ENCODE measurements around the gene DENND1A. TPM values are rescaled to one million over a fixed set of nuclear protein-coding genes. Genes with fewer than 3 reads are reported as not detected.

The DENND1A gene
- polyA plus RNA-seq, 3 donors, result 18.8 to 23.1 (median 20.9) TPM

DNA sequence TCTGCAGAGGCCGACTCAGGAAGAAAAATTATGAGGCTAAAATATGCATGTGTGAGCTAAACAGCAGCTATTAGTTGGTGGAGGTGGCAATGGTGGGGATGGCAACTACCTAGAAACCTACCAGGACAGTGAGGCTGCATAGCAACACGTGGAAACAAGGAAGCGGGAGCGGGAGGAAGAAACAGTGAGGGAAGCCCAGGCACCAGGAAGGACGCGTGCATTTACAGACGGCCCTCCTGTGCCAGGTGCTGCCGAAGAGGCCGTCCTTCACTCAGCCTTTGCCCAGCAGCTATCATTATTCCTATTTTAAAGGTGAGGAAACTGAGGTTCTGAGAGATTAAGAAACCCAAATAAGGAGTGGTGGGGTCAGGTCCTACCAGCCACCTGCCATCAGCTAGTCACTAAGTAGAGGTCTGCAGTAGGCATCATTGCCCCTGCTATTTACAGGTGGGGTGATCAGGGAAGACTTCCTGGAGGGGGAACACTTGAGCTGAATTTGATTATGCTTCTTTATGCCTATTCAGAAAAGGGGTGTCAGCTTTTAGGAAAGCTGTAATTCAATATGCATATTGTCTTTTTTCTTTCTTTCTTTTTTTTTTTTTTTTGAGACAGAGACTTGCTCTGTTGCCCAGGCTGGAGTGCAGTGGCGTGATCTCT, 448.6 kb downstream of the DENND1A start:
- DNase-seq (ENCODE audit: low read depth in 3 of 3, low spot score in 2 of 3), result no peak

DNA sequence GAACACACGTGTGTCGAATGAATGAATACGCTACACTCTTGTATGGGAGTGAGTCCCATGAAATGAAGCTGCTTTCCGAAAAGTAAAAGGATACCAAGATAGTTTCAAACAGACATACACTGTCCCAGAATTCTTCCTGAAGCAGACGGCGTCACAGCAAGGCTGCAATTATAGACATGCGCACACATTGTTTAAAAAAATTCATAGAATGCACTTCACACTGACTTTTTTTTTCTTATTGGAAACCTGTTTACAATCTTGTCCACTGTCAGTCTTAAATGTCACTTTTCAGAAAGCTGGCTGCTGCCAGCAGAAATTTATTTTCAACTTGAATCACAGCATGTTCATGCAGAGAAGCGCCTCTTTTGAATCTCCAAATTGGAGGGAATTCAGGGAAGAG, 449.1 kb downstream of the DENND1A start:
- no peak for DNase-seq (ENCODE audit: low read depth in 3 of 3, low spot score in 2 of 3)

DNA sequence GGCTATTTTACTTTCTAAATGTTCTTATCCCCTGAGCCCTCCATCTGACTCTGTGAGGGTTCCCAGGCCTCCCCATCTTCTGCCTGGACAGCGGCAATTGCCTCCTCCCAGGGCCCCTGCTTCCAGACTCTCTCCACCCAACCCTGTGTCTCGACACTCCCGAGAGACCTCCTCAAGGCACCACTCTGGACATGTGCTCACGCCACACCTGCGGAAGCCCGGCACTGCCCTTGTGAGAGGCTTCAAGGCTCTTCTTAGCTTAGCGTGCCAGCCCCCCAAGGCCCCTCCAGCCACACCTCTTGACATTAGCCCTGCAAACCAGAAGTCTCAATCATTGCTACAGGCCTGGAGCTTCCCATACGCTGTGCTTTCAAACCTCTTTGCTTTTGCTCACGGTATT, 449.8 kb downstream of the DENND1A start:
- DNase-seq (ENCODE audit: low read depth in 3 of 3, low spot score in 2 of 3), result no peak

DNA sequence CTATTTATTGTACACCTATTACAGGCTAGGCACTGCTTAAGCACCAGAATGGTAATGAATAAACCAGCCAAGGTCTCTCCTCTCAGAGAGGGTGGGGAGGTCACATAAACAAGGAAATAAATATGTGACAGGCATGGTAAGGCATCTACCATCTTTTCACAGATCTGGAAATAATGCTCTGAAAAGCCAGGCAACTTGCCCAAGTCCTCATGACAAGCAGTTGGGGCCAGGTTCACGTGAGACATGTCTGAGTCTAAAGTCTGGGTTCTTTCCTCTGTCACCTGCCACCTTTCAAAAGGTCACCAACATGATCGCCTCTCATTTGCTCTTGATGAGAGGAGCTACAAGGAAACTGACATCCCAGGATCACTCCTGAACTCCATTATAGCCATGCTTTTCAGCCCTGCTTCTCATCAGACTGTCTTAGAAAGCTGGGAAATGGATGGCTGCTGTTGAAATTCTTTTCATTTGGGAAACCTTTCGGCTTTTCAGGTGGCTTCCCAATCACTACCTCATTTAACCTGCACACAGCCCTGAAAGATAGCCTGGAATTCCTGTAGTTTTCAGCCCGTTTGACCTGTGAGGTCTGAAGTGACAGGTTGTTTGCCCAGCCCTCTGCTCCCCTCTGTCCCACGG, 450.8 kb downstream of the DENND1A start:
- DNase-seq (ENCODE audit: low read depth in 3 of 3, low spot score in 2 of 3), result no peak

DNA sequence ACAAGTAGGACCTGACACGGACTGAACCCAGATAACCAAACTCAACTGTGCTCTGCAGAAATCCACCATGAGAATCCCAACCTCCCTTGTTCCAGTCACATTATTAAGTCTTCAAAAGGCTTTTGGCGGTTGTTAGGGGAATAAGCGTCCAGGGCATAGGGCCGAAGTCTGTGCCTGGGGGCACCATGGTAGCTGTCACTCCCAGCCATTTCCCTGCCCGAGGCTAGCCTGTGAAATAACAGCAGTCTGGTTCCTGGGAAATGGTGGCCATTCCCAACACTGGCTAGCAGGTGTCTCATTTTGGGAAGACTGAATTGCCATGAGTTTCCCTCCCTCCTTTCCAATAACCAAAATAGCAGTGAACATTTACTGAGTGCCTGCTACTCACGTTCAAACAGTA, 451.8 kb downstream of the DENND1A start:
- no peak for DNase-seq (ENCODE audit: low read depth in 3 of 3, low spot score in 2 of 3)

DNA sequence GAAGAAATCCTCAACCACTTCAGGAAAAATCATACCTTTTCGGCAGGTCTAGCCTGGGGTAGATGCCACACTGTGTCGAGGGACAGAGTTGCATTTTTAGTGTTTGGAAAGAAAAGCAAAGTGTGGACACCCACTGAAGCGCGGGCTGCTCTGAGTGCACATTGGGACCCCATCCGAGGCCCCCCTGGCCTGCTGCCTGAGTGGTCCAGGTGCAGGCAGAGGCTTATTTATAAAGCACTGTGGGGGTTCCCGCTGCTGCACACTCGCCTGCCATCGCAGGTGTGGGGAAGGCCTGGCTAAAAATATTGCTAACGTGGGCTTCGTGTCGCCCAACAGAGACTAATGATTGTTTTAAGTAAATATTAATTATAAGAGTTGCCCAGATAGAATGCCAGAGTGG, 454.5 kb downstream of the DENND1A start:
- DNase-seq (ENCODE audit: low read depth in 3 of 3, low spot score in 2 of 3), result no peak

DNA sequence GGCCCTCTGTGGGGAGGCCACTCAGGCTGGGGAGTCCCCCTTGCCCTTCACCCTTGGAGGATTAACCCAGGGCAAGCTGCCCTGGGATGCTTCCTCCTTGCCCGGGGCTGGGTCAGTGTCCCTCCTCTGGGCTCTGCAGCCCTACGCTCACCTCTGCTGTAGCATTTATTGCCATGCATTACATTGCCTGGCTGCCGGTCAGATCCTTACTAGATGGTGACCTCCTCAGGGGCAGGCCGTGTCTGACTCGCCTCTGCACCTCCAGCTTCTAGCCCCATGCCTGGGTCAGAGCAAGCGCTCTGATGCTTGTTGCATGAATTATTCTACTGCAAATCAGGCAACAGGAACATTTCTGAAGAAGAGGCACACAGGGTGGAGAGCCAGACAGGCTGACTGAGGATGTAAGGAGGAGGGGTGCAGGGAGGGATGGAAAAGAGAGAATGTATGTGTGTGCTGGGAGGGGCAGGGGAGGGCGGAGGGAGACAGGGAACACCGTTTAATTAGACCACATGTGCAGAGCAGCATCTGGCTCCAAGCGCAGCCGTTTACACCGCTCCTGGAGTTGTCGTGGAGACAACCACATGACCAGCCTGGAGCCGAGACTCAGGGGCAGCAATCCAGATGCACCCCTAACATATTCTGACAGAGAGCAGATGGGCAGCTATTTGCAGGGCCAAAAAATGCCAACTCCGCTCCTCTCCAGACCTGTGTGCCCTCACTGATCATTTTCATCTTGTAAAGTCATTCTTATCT, 456.9 kb downstream of the DENND1A start:
- no peak for DNase-seq (ENCODE audit: low read depth in 3 of 3, low spot score in 2 of 3)

DNA sequence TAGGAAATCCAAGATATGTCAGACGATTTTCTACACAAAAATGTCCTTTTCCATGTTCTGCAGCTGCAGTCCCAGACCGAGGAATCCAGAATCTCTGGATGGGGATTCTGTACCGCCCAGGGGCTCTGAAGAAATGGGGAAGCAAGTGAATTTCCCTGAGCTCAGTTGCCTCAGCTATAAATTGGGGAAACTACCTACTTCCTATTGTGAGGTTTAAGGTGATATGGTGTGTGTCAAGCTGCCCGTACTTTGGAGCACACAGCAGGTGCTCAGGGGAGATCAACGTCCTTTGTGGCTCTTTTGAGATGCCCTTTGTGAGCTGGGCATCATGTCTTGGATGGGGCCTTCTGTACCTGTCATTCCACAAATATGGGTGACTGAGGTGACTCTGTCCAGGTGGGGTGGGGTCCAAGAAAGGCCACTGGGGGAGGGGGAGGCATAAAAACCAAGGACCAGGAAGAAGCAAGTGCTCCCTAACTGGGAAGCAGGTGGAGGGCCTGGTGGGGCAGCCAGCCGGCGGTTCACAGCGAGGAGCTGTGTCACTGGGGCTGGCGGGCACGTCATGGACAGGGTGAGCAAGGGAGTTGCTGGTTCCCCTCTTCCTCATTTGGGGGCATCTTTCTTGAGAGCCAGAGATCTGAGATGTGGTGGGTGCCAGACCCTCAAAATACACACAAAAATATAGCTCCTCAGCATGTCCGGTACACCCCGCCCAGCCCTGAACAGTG, 457.9 kb downstream of the DENND1A start:
- DNase-seq (ENCODE audit: low read depth in 3 of 3, low spot score in 2 of 3), result no peak

DNA sequence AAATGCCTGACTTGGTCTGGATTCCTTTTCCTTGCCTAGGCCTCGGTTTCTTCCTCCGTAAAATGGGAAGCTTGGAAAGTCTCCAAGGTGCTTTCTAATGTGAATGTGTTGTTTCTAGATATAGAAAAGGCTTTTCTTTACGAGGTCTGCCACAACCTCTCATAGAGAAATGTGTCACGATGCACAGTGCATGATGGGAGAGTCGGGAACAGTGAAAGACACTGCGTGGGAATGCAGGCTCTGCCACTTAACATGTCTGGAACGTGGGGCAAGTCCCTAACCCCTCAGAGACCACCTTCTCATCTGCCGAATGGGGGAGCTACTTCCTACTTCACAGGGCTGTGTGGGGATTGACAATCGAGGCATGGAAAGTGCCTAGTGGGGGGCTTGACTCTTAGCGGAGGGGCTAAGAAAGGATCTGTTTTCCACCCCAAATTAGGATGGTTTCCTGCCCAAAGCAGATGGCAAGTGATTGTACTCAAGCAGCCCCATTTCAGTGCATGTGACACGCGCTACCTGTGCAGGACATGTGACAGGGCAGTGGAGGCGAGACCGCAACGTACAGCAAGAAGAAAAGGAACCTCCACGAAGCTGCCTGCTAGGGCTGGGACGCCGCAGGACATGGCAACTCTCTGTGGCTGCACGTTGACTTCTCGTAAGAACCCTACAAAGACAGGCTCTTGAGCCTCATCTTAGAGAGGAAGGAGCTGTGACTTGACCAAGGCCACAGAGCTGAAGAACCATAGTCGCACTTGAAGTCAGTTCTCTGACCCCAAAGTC, 458.7 kb downstream of the DENND1A start:
- no peak for DNase-seq (ENCODE audit: low read depth in 3 of 3, low spot score in 2 of 3)

DNA sequence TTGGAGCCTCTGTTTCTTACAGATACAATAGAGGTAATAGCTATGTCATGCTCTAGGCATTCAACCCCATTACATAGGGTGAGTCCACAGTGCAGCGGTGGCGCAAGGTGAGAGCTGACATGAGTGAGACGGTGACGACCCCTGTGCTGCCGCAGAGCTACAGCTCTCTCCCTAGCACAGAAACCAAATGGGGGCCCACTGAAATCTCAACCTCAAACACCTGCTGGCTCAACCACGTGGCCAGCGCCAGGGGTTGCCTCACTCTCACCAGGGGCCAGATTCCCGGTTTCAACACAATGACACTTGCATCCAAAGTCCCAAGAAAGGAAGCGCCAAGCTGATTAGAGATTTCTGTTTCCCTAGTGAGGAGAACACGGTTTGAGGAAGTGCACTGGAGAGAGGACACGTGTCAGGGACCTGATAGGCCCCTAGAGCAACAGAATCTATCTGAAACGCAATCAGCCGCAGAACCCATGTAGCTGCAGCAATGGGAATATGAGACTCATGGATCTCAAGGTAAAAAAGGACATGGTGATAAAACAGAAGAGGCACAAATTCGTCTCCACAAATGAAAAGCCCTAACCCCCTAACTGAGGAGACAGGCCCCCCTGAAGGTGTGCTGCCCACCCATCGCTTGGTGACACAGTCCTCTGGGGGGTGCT, 459.7 kb downstream of the DENND1A start:
- no peak for DNase-seq (ENCODE audit: low read depth in 3 of 3, low spot score in 2 of 3)

DNA sequence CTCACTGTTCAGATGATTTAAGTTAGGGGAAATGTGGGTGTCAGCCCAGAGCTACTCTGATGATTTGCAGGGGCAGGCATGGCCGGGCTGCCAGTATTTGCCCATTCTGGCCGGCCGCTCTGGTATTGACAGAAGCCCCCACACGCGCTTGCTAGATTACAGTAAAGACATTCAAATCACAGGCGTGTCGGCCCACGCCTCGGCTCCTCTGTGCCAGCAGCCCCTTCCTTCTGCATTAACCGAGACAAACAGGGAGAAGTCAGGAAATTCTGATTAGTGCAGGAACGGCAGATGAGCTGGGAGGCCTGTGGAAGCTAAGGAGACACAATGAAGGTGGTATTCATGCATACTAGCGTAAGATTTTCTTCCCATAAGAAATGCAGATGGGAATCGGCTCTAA, 460.6 kb downstream of the DENND1A start:
- DNase-seq (ENCODE audit: low read depth in 3 of 3, low spot score in 2 of 3), result no peak

DNA sequence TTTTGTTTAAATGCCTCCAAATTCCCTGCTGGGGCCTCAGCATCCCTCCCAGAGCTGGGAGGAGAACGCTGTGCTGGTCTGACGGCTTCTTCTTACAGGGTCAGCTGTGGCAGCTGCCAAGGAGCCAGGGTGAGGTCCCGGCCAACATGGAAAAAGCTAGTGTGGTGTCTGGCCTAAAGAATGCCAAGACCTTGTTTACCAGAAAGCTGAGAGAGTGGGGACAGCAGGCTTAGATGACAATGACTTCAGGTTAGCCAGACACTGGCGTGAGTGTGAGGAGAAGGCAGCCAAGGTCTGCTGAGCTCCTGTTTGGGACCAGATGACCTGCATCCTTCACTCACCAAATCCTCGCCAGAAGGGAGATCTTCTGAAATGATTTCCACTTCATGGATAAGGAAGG, 461.4 kb downstream of the DENND1A start:
- DNase-seq (ENCODE audit: low read depth in 3 of 3, low spot score in 2 of 3), result no peak

DNA sequence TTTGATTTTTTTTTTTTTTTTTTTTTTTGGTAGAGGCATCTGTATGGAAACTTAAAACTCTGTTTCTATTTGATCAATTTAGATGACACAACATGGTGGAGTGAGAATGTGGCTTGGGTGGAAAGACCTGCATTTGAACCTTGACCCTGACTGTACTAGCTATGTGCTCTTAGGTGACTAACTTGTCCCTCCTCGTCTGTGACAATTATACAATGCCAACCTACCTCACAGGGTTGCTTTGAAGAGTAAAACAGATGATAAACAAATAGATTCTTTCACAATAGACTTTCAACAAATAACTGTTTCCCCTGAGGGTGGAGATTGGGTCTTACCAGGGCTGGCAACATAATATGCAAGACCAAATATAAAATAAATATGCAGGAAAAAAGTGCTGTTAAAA, 464.6 kb downstream of the DENND1A start:
- DNase-seq (ENCODE audit: low read depth in 3 of 3, low spot score in 2 of 3), result no peak

DNA sequence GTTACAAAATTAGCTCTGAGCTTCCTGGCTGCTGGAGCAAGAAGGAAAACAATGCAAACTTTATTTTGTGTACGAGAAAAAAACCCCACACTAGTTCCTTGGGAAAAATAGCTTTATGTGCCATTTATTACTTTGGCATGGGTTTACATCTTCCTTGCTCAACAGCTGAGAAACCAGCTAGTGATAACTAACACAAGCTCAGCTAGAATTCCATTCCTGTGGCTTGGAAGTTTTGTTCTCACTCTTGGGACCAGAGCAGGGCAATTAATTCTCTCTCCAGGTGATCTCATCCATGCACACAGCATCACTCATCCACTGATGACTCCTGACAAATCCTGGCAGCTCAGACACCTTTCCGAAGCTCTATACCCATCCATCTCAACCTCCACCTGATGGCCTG, 469.8 kb downstream of the DENND1A start:
- no peak for DNase-seq (ENCODE audit: low read depth in 3 of 3, low spot score in 2 of 3)

DNA sequence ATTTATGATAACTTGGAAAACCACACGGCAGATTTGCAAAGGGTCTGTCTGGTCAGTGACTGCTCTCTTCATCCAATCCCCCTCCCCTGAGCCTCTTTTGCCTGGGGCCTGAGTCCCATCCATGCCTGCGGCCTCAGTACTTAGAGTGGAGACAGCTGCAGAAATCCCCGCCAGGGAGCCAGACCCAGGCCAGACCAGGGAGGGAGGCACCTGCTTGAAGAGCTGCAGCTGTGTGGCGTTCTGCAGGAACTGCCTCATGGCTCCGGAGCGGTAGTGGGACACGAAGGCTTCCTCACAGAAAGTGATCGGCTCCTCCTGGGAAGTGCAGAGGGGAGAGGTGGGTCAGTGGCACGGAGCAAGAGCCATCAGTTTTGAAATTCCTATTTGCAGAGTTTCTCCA, 472.3 kb downstream of the DENND1A start:
- no peak for DNase-seq (ENCODE audit: low read depth in 3 of 3, low spot score in 2 of 3)

DNA sequence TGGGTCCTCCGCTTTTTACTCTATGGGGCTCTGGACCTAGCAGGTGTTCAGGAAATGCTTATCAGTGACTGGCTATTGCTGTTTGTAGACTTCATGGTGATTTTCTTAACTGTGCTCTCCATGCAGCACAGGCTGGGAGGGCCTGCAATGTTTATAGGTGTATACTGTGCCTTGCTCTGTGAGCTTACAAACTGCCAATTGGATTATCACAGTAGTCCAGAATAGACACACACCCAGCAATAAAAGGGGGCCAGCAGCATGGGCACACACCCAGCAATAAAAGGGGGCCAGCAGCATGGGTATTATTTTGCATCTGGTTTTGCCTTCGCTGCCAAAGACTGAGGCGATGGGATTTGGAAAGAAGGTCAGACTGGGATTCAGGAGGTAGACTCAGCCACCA, 473.9 kb downstream of the DENND1A start:
- no peak for DNase-seq (ENCODE audit: low read depth in 3 of 3, low spot score in 2 of 3)

DNA sequence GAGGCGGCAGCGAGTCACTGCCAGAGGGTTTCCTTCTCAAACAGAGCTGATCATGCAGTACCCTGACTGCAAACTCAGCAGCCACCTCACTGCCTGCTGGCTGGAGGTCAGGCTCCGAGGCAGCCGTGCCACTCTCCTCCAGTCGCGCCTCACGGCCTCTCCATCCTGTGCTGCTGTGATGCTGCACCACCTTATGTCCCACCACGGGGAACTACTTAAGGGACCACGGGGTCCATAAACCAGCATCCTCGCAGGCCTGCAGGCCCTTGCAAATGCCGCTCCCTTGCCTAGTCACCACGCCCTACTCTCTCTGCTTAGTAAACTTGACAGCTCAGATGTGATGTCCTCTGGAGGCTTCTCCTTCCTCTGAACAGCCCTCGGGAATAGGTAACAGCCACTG, 474.7 kb downstream of the DENND1A start:
- DNase-seq (ENCODE audit: low read depth in 3 of 3, low spot score in 2 of 3), result no peak

DNA sequence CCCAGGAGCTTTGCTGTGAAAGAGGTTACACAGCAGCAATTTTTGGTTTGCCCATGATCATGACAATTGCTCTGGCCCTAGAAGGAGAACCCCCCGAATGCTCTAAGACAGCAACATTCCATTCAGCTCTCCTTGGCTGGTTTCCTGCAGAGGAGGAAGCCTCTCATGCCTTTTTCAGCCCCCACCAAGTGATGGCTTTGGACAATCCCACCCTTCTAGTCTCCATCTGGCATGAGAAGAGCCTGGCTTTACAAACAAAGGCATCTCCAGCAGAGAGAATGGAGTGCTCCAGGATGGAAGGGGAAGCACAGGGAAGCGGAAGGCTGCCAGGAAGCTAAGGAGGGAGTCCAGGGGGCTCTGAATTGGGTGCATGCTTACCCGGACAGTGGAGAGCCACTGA, 475.6 kb downstream of the DENND1A start:
- DNase-seq (ENCODE audit: low read depth in 3 of 3, low spot score in 2 of 3), result no peak

DNA sequence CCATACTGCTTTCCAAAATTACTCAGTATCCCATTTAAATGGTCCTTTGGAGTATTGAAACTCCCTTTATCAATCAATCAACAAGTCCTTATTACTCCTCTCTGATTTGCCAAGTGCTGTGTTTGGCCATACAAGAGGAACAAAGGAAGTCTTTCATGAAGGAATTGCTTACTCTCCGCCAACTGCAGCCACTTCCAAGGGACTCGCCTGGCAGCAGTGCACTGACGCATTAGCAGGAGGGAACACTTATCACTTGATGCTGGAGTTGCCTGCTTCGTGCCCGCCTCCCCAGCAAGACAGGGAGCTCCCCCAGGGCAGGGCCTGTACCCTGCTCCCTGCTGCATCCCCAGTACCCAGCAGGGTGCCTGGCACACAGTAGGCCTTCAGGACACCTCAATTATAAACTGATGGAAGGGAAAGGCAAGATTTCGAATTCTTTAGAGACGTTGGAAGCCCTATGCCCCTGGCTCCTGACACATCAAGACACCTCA, 476.1 kb downstream of the DENND1A start:
- no peak for DNase-seq (ENCODE audit: low read depth in 3 of 3, low spot score in 2 of 3)

DNA sequence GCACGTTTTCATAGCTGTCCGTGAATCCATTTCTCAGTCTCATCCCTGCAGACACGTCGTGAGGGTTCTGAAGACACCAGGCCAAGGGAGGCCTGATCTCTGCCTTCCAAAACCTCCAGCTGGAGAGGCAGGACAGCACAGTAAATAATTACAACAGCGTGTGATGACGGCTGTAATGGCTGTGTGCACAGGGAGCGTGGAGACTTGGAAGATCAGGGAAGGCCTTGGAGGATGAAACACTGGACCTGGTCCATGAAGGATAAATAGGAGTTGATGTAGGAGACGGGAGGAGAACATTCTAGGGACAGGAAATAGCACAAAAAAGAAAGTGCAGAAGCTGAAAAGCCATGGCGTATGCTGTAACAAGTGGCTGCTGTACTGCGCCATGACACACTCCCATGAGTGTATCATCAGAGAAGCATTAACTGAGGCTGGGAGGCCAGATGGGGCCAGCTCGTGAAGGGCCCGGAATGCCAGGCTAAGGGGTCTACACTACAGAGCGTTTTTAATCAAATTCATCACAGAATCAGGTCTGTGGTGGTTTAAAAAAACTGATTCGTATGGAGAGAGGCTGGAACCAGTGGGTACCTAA, 476.8 kb downstream of the DENND1A start:
- DNase-seq (ENCODE audit: low read depth in 3 of 3, low spot score in 2 of 3), result no peak

Data from right renal cortex interstitium (tissue), 3 donors.